Effector memory CD4-positive, alpha-beta T cell (primary cell): ENCODE data around the gene C12orf60.

ENCODE experiments used
- DNase-seq, 3 donors: peaks; one replicate each; pipeline ENCODE4 v3.0.0-alpha.2; 2020
- H3K27ac ChIP-seq: 2 replicates; pipeline ENCODE4 v1.7.0; 2013; ENCODE audit warnings: mild to moderate bottlenecking, low read length, moderate library complexity; ENCODE audit not compliant: insufficient read depth, poor library complexity, severe bottlenecking
- H3K27me3 ChIP-seq: replicated peaks from 2 replicates; pipeline ENCODE4 v1.7.0; 2013; ENCODE audit warnings: mild to moderate bottlenecking, low read length; ENCODE audit not compliant: insufficient read depth, control insufficient read depth, poor library complexity, severe bottlenecking
- H3K36me3 ChIP-seq: 2 replicates; pipeline ENCODE4 v1.7.0; 2013; ENCODE audit warnings: mild to moderate bottlenecking, low read length, moderate library complexity; ENCODE audit not compliant: control insufficient read depth, insufficient read depth
- H3K4me1 ChIP-seq: 2 replicates; pipeline ENCODE4 v1.7.0; 2013; ENCODE audit warnings: low read length, mild to moderate bottlenecking; ENCODE audit not compliant: control insufficient read depth, insufficient read depth, poor library complexity, severe bottlenecking
- H3K4me3 ChIP-seq: 2 replicates; pipeline ENCODE4 v1.7.0; 2013; ENCODE audit warnings: low read length, low read depth, mild to moderate bottlenecking; ENCODE audit not compliant: insufficient read depth, poor library complexity, severe bottlenecking
- H3K9me3 ChIP-seq: 2 replicates; pipeline ENCODE4 v1.7.0; 2013; ENCODE audit warnings: mild to moderate bottlenecking, low read length, moderate library complexity; ENCODE audit not compliant: control insufficient read depth

C12orf60 gene

GRCh38 chr12:14777271-14777670 is 26.2 kb upstream of the C12orf60 start:
- no peak overlapping the region for H3K27ac ChIP-seq
- DNase-seq: no peak
- H3K36me3 ChIP-seq: no peaks in the 10 kb centered on the region
- H3K27me3 ChIP-seq: no peaks in the 10 kb centered on the region
- no peaks in the 10 kb centered on the region for H3K9me3 ChIP-seq
- no peak overlapping the region for H3K4me3 ChIP-seq
- H3K4me1 ChIP-seq: peaks cover 5% of the 10 kb centered on the region

DNA sequence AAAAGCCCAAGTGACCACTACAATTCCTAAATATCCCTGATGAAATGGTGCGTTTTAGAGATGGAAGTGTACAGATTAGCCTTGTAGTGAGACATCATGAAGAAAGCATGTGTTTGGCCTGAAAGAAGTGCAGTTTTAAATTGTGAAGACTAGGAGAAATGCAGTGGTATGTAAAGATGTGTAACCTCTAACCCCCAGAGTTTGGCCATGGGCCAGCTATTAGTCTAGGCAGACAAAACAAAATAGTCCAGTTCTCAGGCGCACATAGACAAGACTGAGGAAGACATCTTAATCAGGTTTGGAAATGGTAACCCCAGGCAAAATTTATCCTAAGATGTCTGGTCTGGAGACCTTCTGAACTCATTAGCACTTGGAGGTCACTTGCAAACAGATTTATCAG is 23.6 kb upstream of the C12orf60 start:
- H3K27me3 ChIP-seq: no peaks in the 10 kb centered on the region
- peaks cover 6% of the 10 kb centered on the region for H3K36me3 ChIP-seq
- H3K9me3 ChIP-seq: no peaks in the 10 kb centered on the region
- DNase-seq: no peak
- no peak overlapping the region for H3K4me3 ChIP-seq
- H3K4me1 ChIP-seq: peaks cover 2% of the 10 kb centered on the region
- H3K27ac ChIP-seq: no peak overlapping the region

- no peaks in the 10 kb centered on the region for H3K27me3 ChIP-seq
- no peak overlapping the region for H3K27ac ChIP-seq
- H3K36me3 ChIP-seq: peaks cover 6% of the 10 kb centered on the region
- no peak for DNase-seq
- H3K4me3 ChIP-seq: no peak overlapping the region
- no peaks in the 10 kb centered on the region for H3K4me1 ChIP-seq
- H3K9me3 ChIP-seq: no peaks in the 10 kb centered on the region
These were observed 22.6 kb upstream of the C12orf60 start for GRCh38 chr12:14780859-14781258.

GRCh38 chr12:14781563-14781962 is 21.9 kb upstream of the C12orf60 start:
- no peak for DNase-seq
- Histone ChIP-seq H3K4me3 (no peak overlapping the region), H3K27me3 (no peaks in the 10 kb centered on the region)

GRCh38 chr12:14782756-14783155 is 20.7 kb upstream of the C12orf60 start:
- no peaks in the 10 kb centered on the region for H3K27me3 ChIP-seq
- no peak overlapping the region for H3K4me3 ChIP-seq
- no peak for DNase-seq
- peaks cover 22% of the 10 kb centered on the region for H3K36me3 ChIP-seq
- H3K9me3 ChIP-seq: no peaks in the 10 kb centered on the region
- H3K4me1 ChIP-seq: no peaks in the 10 kb centered on the region
- no peak overlapping the region for H3K27ac ChIP-seq

More at GRCh38 chr12:14781563-14781962, 21.9 kb upstream of the C12orf60 start:
- H3K9me3 ChIP-seq: no peaks in the 10 kb centered on the region
- H3K36me3 ChIP-seq: peaks cover 12% of the 10 kb centered on the region
- no peak overlapping the region for H3K27ac ChIP-seq
- H3K4me1 ChIP-seq: no peaks in the 10 kb centered on the region

GRCh38 chr12:14784471-14784870 is 19.0 kb upstream of the C12orf60 start:
- no peak overlapping the region for H3K27ac ChIP-seq
- no peaks in the 10 kb centered on the region for H3K27me3 ChIP-seq
- no peak for DNase-seq
- H3K4me1 ChIP-seq: no peaks in the 10 kb centered on the region
- H3K9me3 ChIP-seq: no peaks in the 10 kb centered on the region
- H3K4me3 ChIP-seq: no peak overlapping the region
- peaks cover 39% of the 10 kb centered on the region for H3K36me3 ChIP-seq

- Histone ChIP-seq H3K27me3 (no peaks in the 10 kb centered on the region), H3K27ac (no peak overlapping the region), H3K9me3 (no peaks in the 10 kb centered on the region), H3K36me3 (peaks cover 49% of the 10 kb centered on the region), H3K4me3 (no peak overlapping the region), H3K4me1 (no peaks in the 10 kb centered on the region)
- no peak for DNase-seq
These were observed 17.9 kb upstream of the C12orf60 start for GRCh38 chr12:14785568-14785967.

DNA sequence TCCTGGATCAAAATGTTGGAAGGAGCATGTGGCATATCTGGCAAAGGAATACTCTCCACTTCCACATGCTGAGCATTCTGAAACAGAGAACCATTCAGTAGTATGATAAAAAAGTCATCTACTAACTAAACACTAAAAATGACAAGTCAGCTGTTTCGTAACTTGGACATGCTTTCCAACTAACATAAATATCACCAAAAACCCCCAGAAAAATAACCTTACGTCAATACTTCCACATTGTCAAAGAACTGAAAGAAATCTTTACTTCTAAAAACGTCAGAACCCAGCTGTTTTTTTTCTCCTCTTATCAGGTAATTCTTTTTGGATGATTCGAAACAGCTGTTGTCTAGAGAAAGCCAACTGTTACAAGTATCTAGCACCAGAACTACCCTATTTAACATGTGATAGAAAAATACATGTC is 8.4 kb upstream of the C12orf60 start:
- H3K4me3 ChIP-seq: no peak overlapping the region
- no peaks in the 10 kb centered on the region for H3K27me3 ChIP-seq
- no peak for DNase-seq
- H3K4me1 ChIP-seq: no peaks in the 10 kb centered on the region
- H3K27ac ChIP-seq: no peak overlapping the region
- no peaks in the 10 kb centered on the region for H3K9me3 ChIP-seq
- H3K36me3 ChIP-seq: peaks cover 86% of the 10 kb centered on the region

- no peaks in the 10 kb centered on the region for H3K27me3 ChIP-seq
- no peak for DNase-seq
- peak overlapping the region; percentile 89 for H3K27ac ChIP-seq
- peaks cover 25% of the 10 kb centered on the region for H3K36me3 ChIP-seq
- H3K4me1 ChIP-seq: peaks cover 8% of the 10 kb centered on the region
- H3K4me3 ChIP-seq: peak overlapping the region; percentile 86
- no peaks in the 10 kb centered on the region for H3K9me3 ChIP-seq
These were observed 1.2 kb upstream of the C12orf60 start for GRCh38 chr12:14802247-14802646.

DNA sequence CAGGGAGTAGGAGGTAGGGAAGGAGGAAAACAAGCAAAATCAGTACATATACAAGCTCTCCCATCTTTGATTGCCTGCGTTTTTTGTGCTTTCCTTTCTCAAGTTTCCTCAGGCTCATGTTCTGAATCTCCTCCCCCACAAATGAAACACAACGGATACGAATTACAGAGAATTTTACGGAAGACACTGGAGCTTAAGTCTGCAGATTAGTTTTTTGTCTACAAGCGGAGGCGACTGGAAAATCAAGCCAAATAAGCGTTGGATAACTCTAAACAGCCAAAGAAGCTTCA is 804 bp upstream of the C12orf60 start:
- H3K27me3 ChIP-seq: no peaks in the 10 kb centered on the region
- H3K27ac ChIP-seq: peak overlapping the region; percentile 89
- DNase-seq: no peak
- H3K36me3 ChIP-seq: peaks cover 21% of the 10 kb centered on the region
- H3K4me3 ChIP-seq: peak overlapping the region; percentile 86
- no peaks in the 10 kb centered on the region for H3K9me3 ChIP-seq
- peaks cover 8% of the 10 kb centered on the region for H3K4me1 ChIP-seq

- Histone ChIP-seq H3K9me3 (no peaks in the 10 kb centered on the region), H3K36me3 (peaks cover 9% of the 10 kb centered on the region), H3K4me1 (peaks cover 8% of the 10 kb centered on the region), H3K27me3 (no peaks in the 10 kb centered on the region), H3K4me3 (peak overlapping the region; percentile 86), H3K27ac (peak overlapping the region; percentile 89)
- no peak for DNase-seq
These were observed 325 bp downstream of the C12orf60 start for GRCh38 chr12:14803830-14804160.
